GM18520 (cell line): ENCODE results near the gene CACNA1H.
"Not testable (repeated sequence)": the region's sequence is repeated elsewhere in the genome, so short reads cannot be mapped to it uniquely, and the experiment has no call there.

Experiments used
- ATAC-seq: cut with Tn5 transposase; IDR thresholded peaks from one replicate; pipeline ENCODE4 v1.9.1; 2021; ENCODE audit not compliant: unreplicated experiment

The CACNA1H gene

GRCh38 chr16:1243363-1243762, 90.5 kb downstream of the CACNA1H start:
- not testable (repeated sequence) for ATAC-seq

- not testable (repeated sequence) for ATAC-seq
These were observed 91.3 kb downstream of the CACNA1H start for GRCh38 chr16:1243907-1244850.

- no peak for ATAC-seq
These were observed 92.0 kb downstream of the CACNA1H start for GRCh38 chr16:1244881-1245280.

- ATAC-seq = no peak
These were observed 92.6 kb downstream of the CACNA1H start for GRCh38 chr16:1245452-1246020.

GRCh38 chr16:1247903-1248537, 95.1 kb downstream of the CACNA1H start:
- ATAC-seq = not testable (repeated sequence)

GRCh38 chr16:1249031-1249755, 96.3 kb downstream of the CACNA1H start:
- not testable (repeated sequence) for ATAC-seq

- not testable (repeated sequence) for ATAC-seq
These were observed 100.9 kb downstream of the CACNA1H start for GRCh38 chr16:1253701-1254364.

- ATAC-seq = not testable (repeated sequence)
These were observed 101.9 kb downstream of the CACNA1H start for GRCh38 chr16:1254821-1255220.

- not testable (repeated sequence) for ATAC-seq
These were observed 102.6 kb downstream of the CACNA1H start, which contains the start of gene TPSD1 for GRCh38 chr16:1255276-1256122. TPSD1 (plus strand) TSS chr16:1256069; CDS start chr16:1256281, 212 bp downstream.

GRCh38 chr16:1256296-1256873, 103.5 kb downstream of the CACNA1H start:
- not testable (repeated sequence) for ATAC-seq

- no peak for ATAC-seq
These were observed 104.0 kb downstream of the CACNA1H start for GRCh38 chr16:1256874-1257322.

GRCh38 chr16:1257561-1258224, 104.8 kb downstream of the CACNA1H start:
- ATAC-seq = no peak

- no peak for ATAC-seq
These were observed 105.3 kb downstream of the CACNA1H start for GRCh38 chr16:1258225-1258600.

GRCh38 chr16:1258906-1259759, 106.2 kb downstream of the CACNA1H start:
- ATAC-seq = no peak

- ATAC-seq = no peak
These were observed 106.8 kb downstream of the CACNA1H start for GRCh38 chr16:1259760-1260068.

- ATAC-seq = no peak
These were observed 107.3 kb downstream of the CACNA1H start for GRCh38 chr16:1260101-1260680.

- ATAC-seq = no peak
These were observed 108.4 kb downstream of the CACNA1H start for GRCh38 chr16:1261131-1261892.
